Left ventricle myocardium inferior (tissue), 1 donor: Measurements from ENCODE around the gene MAML3. TPM values are rescaled to one million over a fixed set of nuclear protein-coding genes. Genes with fewer than 3 reads are reported as not detected.

Source experiments
- DNase-seq: peaks from one replicate; pipeline ENCODE4 v3.0.0-alpha.2; 2020
- H3K27ac ChIP-seq: fragments of 200-600 bp; replicated peaks from 2 replicates; pipeline ENCODE4 v1.8.0; 2021
- H3K27me3 ChIP-seq: fragments of 200-600 bp; 2 replicates; pipeline ENCODE4 v1.8.0; 2021; ENCODE audit warnings: low read depth
- H3K36me3 ChIP-seq: fragments of 200-600 bp; 2 replicates; pipeline ENCODE4 v1.8.0; 2021
- H3K4me1 ChIP-seq: fragments of 200-600 bp; 2 replicates; pipeline ENCODE4 v1.8.0; 2021
- H3K4me3 ChIP-seq: fragments of 200-600 bp; 2 replicates; pipeline ENCODE4 v1.8.0; 2021; ENCODE audit warnings: mild to moderate bottlenecking, moderate library complexity
- H3K9me3 ChIP-seq: fragments of 200-600 bp; replicated peaks from 2 replicates; pipeline ENCODE4 v1.8.0; 2021
- CTCF ChIP-seq: fragments of 200-600 bp; IDR thresholded peaks from 2 replicates; pipeline ENCODE4 v1.8.0; 2021; ENCODE audit warnings: antibody characterized with exemption, mild to moderate bottlenecking, borderline replicate concordance
- intact Hi-C: fragments of 100-400 bp; cut with micrococcal nuclease; formaldehyde crosslinking; loops from one replicate; pipeline ENCODE4 v1.11.0; 2022
- total RNA-seq: library from RNA; stranded (reverse); fragmentation: NEBNext Ultra II Directional; extraction: Animal tissue kit (Norgen Biotek cat#: 25700); gene quantifications from one replicate; pipeline ENCODE4 v1.2.1, GENCODE V29; 2021
- donor health status: DM: no; HTN: yes; CAD: no; lungs with severe emphysema.

The MAML3 gene
- total RNA-seq, 1 donor from 2014 or later, result 2.6 TPM

- H3K4me3 ChIP-seq, result no peak overlapping the region
- TF ChIP-seq CTCF, result no peak
- H3K36me3 ChIP-seq, result no peaks in the 10 kb centered on the region
- H3K27me3 ChIP-seq, result no peaks in the 10 kb centered on the region
- peaks cover 19% of the 10 kb centered on the region for H3K4me1 ChIP-seq
- no peak for DNase-seq
- no peak overlapping the region for H3K27ac ChIP-seq
- intact Hi-C loops, result no loop called here
- no peaks in the 10 kb centered on the region for H3K9me3 ChIP-seq
Measured at GRCh38 chr4:139834226-139834662, 319.7 kb downstream of the MAML3 start.

- Histone ChIP-seq H3K9me3 (no peaks in the 10 kb centered on the region), H3K36me3 (no peaks in the 10 kb centered on the region), H3K27ac (no peak overlapping the region), H3K4me3 (no peak overlapping the region), H3K27me3 (no peaks in the 10 kb centered on the region), H3K4me1 (peaks cover 20% of the 10 kb centered on the region)
- no peak for TF ChIP-seq CTCF
- intact Hi-C loops, result no loop called here
- no peak for DNase-seq
Measured at GRCh38 chr4:139833151-139833910, 320.7 kb downstream of the MAML3 start.

GRCh38 chr4:139828966-139829664 lies 324.9 kb downstream of the MAML3 start:
- intact Hi-C loops, result no loop called here
- no peak for DNase-seq
- Histone ChIP-seq H3K9me3 (no peaks in the 10 kb centered on the region), H3K27ac (peak overlapping the region; percentile 19), H3K36me3 (no peaks in the 10 kb centered on the region), H3K27me3 (no peaks in the 10 kb centered on the region), H3K4me3 (no peak overlapping the region), H3K4me1 (peaks cover 29% of the 10 kb centered on the region)
- TF ChIP-seq CTCF, result no peak

- intact Hi-C loops, result no loop called here
- no peak for DNase-seq
- TF ChIP-seq CTCF, result no peak
- no peaks in the 10 kb centered on the region for H3K27me3 ChIP-seq
- no peaks in the 10 kb centered on the region for H3K36me3 ChIP-seq
- no peak overlapping the region for H3K4me3 ChIP-seq
- H3K9me3 ChIP-seq, result no peaks in the 10 kb centered on the region
- H3K4me1 ChIP-seq, result peaks cover 39% of the 10 kb centered on the region
- no peak overlapping the region for H3K27ac ChIP-seq
Measured at GRCh38 chr4:139826426-139826825, 327.6 kb downstream of the MAML3 start.

- Histone ChIP-seq H3K4me3 (no peak overlapping the region), H3K36me3 (no peaks in the 10 kb centered on the region), H3K4me1 (peaks cover 39% of the 10 kb centered on the region), H3K27ac (peak overlapping the region; percentile 66), H3K27me3 (no peaks in the 10 kb centered on the region), H3K9me3 (no peaks in the 10 kb centered on the region)
- no peak for DNase-seq
- intact Hi-C loops, result no loop called here
- TF ChIP-seq CTCF, result no peak
Measured at GRCh38 chr4:139825523-139826014, 328.4 kb downstream of the MAML3 start.
